SH-SY5Y (cell line): ENCODE results near the gene MDM4.

Experiments
- GATA2 ChIP-seq: IDR thresholded peaks from 2 replicates; pipeline ENCODE4 v1.6.1; 2011; ENCODE audit warnings: mild to moderate bottlenecking, low read depth, low read length
- GATA3 ChIP-seq: IDR thresholded peaks from 2 replicates; pipeline ENCODE4 v1.6.1; 2011; ENCODE audit warnings: low read depth, mild to moderate bottlenecking, low read length, moderate library complexity

DNA sequence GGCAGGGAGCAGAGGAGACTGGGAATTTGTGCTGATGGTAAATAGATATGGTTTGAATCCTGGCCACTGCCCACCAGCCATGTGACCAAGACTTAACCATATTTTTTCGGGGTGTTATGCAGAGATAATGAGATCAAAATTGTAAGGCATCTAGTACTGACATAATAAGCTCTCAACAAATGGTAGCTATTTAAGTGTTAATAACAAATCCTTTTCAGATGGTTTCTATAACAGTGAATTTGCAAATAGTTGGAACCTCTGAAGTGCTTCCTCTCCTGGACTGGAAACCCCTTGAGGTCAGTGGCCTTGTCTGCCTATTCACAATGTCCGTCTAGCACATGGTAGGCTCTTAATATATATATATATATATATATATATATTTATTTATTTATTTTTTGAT, 64.7 kb downstream of the MDM4 start:
- TF ChIP-seq GATA3 (no peak), GATA2 (no peak)
